ENCODE data around the gene TEK. TPM values are rescaled to one million over a fixed set of nuclear protein-coding genes. Genes with fewer than 3 reads are reported as not detected.

Gene TEK
- total RNA-seq, 2 donors from 2014 or later, result 2.4 to 4.9 TPM

DNA sequence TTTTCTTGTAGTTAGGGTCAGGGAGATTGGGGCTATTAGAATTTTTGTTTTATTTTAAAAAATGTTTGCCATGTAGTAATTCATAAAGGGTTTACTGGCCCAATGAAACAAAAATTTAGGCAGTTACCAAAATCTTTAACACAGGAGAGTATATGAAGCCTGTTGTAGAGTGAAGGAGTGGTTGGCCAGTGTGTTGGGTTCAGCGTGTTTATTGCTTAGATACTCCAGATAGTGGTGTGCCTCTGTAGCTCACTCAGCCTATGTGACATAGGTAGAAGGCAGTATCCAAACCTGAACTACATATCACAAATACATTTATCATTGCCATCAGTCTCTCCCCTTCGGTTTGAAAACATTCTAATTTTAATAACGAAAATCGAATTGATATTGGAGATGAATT lies 1.2 kb downstream of the TEK start:
- Mint-ChIP-seq H3K27ac (no peak overlapping the region), H3K27me3 (ENCODE audit: insufficient read depth) (no peaks in the 10 kb centered on the region), H3K4me1 (peaks cover 17% of the 10 kb centered on the region), H3K36me3 (ENCODE audit: low read depth) (no peaks in the 10 kb centered on the region), H3K9me3 (no peaks in the 10 kb centered on the region), H3K4me3 (no peak overlapping the region)
- Histone ChIP-seq H3K27me3 (ENCODE audit: control insufficient read depth, insufficient read depth, low read length, poor library complexity, severe bottlenecking) (no peaks in the 10 kb centered on the region), H3K9ac (ENCODE audit: extremely low read depth, low read length, poor library complexity, severe bottlenecking) (no peak overlapping the region), H3K4me1 (ENCODE audit: control insufficient read depth, insufficient read depth, low read length) (peaks cover 9% of the 10 kb centered on the region), H3K27ac (ENCODE audit: low read depth, low read length) (no peak overlapping the region), H3K4me3 (ENCODE audit: low read length) (peak overlapping the region; percentile 75), H3K9me3 (ENCODE audit: control insufficient read depth, low read length) (no peaks in the 10 kb centered on the region), H3K36me3 (ENCODE audit: control insufficient read depth, insufficient read depth, low read length) (no peaks in the 10 kb centered on the region)
- TF ChIP-seq, protein P1, sequence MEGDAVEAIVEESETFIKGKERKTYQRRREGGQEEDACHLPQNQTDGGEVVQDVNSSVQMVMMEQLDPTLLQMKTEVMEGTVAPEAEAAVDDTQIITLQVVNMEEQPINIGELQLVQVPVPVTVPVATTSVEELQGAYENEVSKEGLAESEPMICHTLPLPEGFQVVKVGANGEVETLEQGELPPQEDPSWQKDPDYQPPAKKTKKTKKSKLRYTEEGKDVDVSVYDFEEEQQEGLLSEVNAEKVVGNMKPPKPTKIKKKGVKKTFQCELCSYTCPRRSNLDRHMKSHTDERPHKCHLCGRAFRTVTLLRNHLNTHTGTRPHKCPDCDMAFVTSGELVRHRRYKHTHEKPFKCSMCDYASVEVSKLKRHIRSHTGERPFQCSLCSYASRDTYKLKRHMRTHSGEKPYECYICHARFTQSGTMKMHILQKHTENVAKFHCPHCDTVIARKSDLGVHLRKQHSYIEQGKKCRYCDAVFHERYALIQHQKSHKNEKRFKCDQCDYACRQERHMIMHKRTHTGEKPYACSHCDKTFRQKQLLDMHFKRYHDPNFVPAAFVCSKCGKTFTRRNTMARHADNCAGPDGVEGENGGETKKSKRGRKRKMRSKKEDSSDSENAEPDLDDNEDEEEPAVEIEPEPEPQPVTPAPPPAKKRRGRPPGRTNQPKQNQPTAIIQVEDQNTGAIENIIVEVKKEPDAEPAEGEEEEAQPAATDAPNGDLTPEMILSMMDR (conservative IDR thresholded peaks at IDR 0.05), result no peak
- no peak for DNase-seq
- 71% methylated on average over 4 of the region's 4 CpGs; no CpG with 5 or more reads in 1 of the 2 experiments for WGBS, 2 experiments (ENCODE audit: insufficient coverage in 1 of 2, insufficient read length in 1 of 2)

DNA sequence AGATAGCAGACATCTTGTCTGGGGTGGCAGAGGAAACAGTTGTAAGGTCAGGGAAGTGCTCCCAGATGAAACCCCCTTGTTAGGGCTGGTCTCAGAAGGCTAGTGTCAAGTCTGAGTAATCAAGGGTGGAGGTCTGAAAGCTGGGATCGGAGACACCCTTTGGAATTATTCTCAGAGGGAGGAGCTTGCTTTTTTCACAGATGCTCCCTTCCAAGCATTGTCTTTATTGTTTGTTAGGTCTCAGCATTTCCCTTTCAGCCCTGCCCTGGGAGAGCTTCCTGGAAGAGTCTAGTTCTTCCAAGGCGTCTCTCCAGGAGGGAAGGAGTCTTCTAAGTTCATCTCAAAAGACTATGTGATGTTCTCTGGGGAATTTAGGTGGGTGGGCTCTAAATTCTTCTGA lies 3.2 kb downstream of the TEK start:
- H3K27ac ChIP-seq (ENCODE audit: low read depth, low read length), result no peak overlapping the region
- H3K9ac ChIP-seq (ENCODE audit: extremely low read depth, low read length, poor library complexity, severe bottlenecking), result no peak overlapping the region
- no peak overlapping the region for H3K4me3 Mint-ChIP-seq
- TF ChIP-seq, protein P1 (conservative IDR thresholded peaks at IDR 0.05), result no peak
- peak overlapping the region; percentile 32 for H3K27ac Mint-ChIP-seq
- no peaks in the 10 kb centered on the region for H3K36me3 ChIP-seq (ENCODE audit: control insufficient read depth, insufficient read depth, low read length)
- no peaks in the 10 kb centered on the region for H3K9me3 Mint-ChIP-seq
- H3K9me3 ChIP-seq (ENCODE audit: control insufficient read depth, low read length), result no peaks in the 10 kb centered on the region
- H3K27me3 Mint-ChIP-seq (ENCODE audit: insufficient read depth), result no peaks in the 10 kb centered on the region
- no peak for DNase-seq
- peaks cover 9% of the 10 kb centered on the region for H3K4me1 ChIP-seq (ENCODE audit: control insufficient read depth, insufficient read depth, low read length)
- no peaks in the 10 kb centered on the region for H3K36me3 Mint-ChIP-seq (ENCODE audit: low read depth)
- peak overlapping the region; percentile 2 for H3K4me3 ChIP-seq (ENCODE audit: low read length)
- 66% methylated on average over 2 of the region's 2 CpGs; no CpG with 5 or more reads in 1 of the 2 experiments for WGBS, 2 experiments (ENCODE audit: insufficient coverage in 1 of 2, insufficient read length in 1 of 2)
- no peaks in the 10 kb centered on the region for H3K27me3 ChIP-seq (ENCODE audit: control insufficient read depth, insufficient read depth, low read length, poor library complexity, severe bottlenecking)
- H3K4me1 Mint-ChIP-seq, result peaks cover 20% of the 10 kb centered on the region

DNA sequence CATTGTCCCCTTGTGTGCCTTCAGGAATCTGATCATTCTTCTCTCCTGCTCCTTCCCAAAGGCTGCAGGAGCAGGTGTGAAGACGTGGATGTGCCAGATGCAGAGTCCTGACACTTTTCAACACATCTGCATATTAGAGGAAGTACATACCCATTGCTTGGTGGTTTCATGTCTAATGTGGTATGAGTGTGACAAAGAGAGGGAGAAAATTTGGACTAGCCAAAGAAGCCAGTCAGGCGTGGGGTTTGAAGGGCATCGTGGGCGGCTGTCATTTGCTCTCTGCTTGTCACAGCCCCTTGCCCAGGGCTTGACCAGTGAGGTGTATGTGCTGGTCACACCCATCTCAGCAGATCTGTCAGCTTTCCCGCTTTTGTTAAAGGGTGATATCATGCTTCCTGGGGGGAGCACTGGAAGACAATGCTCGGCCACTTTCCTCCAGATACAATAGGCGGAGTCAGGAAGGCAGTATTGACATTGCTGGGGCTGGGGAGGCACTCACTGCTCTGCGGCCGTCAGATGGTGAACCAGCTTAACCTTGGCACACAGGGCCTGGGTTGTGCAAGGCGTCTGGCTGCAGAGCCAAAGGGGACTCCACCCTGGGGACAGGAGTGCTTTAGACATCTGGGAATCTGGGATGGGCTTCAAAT lies 8.6 kb downstream of the TEK start:
- H3K4me1 Mint-ChIP-seq, result peaks cover 19% of the 10 kb centered on the region
- WGBS, 2 experiments (ENCODE audit: insufficient coverage in 1 of 2, insufficient read length in 1 of 2), result 57 to 59% methylated on average over 2 to 10 of the region's 10 CpGs
- H3K9ac ChIP-seq (ENCODE audit: extremely low read depth, low read length, poor library complexity, severe bottlenecking), result no peak overlapping the region
- peak; percentile 73 for DNase-seq
- no peaks in the 10 kb centered on the region for H3K9me3 Mint-ChIP-seq
- TF ChIP-seq, protein P1 (conservative IDR thresholded peaks at IDR 0.05), result no peak
- no peak overlapping the region for H3K4me3 Mint-ChIP-seq
- H3K4me1 ChIP-seq (ENCODE audit: control insufficient read depth, insufficient read depth, low read length), result peaks cover 3% of the 10 kb centered on the region
- H3K36me3 Mint-ChIP-seq (ENCODE audit: low read depth), result no peaks in the 10 kb centered on the region
- H3K9me3 ChIP-seq (ENCODE audit: control insufficient read depth, low read length), result no peaks in the 10 kb centered on the region
- peak overlapping the region; percentile 13 for H3K27ac Mint-ChIP-seq
- no peaks in the 10 kb centered on the region for H3K27me3 ChIP-seq (ENCODE audit: control insufficient read depth, insufficient read depth, low read length, poor library complexity, severe bottlenecking)
- H3K27ac ChIP-seq (ENCODE audit: low read depth, low read length), result no peak overlapping the region
- no peaks in the 10 kb centered on the region for H3K36me3 ChIP-seq (ENCODE audit: control insufficient read depth, insufficient read depth, low read length)
- no peaks in the 10 kb centered on the region for H3K27me3 Mint-ChIP-seq (ENCODE audit: insufficient read depth)
- peak overlapping the region; percentile 54 for H3K4me3 ChIP-seq (ENCODE audit: low read length)
